GM21367 (cell line): ENCODE measurements around the gene ETHE1.

Source experiments
- ATAC-seq: cut with Tn5 transposase; IDR thresholded peaks from one replicate; pipeline ENCODE4 v1.9.1; 2021; ENCODE audit not compliant: unreplicated experiment

ETHE1 gene

GRCh38 chr19:43468354-43469159, 58.4 kb downstream of the ETHE1 start:
- no peak for ATAC-seq

GRCh38 chr19:43467730-43468129, 59.3 kb downstream of the ETHE1 start:
- ATAC-seq: no peak

GRCh38 chr19:43467276-43467675, 59.7 kb downstream of the ETHE1 start:
- ATAC-seq: no peak

GRCh38 chr19:43466793-43467192, 60.2 kb downstream of the ETHE1 start:
- no peak for ATAC-seq

GRCh38 chr19:43465468-43466120, 61.4 kb downstream of the ETHE1 start, which contains the start of gene LYPD3:
TSS of gene LYPD3 (minus strand) at chr19:43465608. CDS start at chr19:43465571, 37 bp downstream.
- ATAC-seq: no peak

GRCh38 chr19:43464134-43464775, 62.7 kb downstream of the ETHE1 start:
- no peak for ATAC-seq

- peak; percentile 68 for ATAC-seq
These were observed 63.4 kb downstream of the ETHE1 start for GRCh38 chr19:43463381-43464133.

GRCh38 chr19:43462785-43463380, 64.1 kb downstream of the ETHE1 start:
- no peak for ATAC-seq

GRCh38 chr19:43462383-43462782, 64.6 kb downstream of the ETHE1 start:
- ATAC-seq: no peak

GRCh38 chr19:43461303-43461702, 65.7 kb downstream of the ETHE1 start:
- no peak for ATAC-seq

- no peak for ATAC-seq
These were observed 66.5 kb downstream of the ETHE1 start for GRCh38 chr19:43460362-43461016.

GRCh38 chr19:43457809-43458208, 69.2 kb downstream of the ETHE1 start:
- ATAC-seq: no peak
